Liver (tissue), 3 donors: Measurements from ENCODE around the gene LRRC46.

Experiments used
- TAF1 ChIP-seq: conservative IDR thresholded peaks from 2 replicates; pipeline ENCODE4 v1.6.1; 2016; ENCODE audit warnings: antibody characterized with exemption, mild to moderate bottlenecking
- TF ChIP-seq, protein P1 (sequence below): fragments of 150-350 bp; IDR thresholded peaks from 2 replicates; pipeline ENCODE4 v1.5.1; 2017; ENCODE audit warnings: improper control_type of control experiment, low read depth, low read length; ENCODE audit not compliant: missing input control
- donor health status: healthy.
- donor health status: healthy.

DNA sequence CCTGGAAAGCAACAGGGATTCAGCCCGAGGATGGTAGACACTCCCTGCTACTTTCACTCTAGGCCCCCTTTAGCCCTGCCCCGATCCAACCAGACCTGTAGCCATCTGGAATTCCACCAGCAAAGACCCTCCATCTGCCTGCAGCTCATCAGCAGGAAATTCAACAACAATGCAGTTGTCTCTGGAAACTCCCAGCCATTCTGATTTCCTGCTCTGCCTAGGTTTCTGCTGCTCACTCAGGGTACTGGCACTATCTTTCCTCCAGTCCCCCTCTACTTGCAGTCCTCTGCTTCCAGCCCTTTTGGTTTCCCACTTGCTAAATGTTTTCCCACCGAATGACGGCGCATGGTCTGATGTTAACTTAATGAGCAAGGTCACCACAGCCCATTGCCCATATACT is 22.1 kb downstream of the LRRC46 start:
- no peak for TF ChIP-seq TAF1
- TF ChIP-seq, protein P1, sequence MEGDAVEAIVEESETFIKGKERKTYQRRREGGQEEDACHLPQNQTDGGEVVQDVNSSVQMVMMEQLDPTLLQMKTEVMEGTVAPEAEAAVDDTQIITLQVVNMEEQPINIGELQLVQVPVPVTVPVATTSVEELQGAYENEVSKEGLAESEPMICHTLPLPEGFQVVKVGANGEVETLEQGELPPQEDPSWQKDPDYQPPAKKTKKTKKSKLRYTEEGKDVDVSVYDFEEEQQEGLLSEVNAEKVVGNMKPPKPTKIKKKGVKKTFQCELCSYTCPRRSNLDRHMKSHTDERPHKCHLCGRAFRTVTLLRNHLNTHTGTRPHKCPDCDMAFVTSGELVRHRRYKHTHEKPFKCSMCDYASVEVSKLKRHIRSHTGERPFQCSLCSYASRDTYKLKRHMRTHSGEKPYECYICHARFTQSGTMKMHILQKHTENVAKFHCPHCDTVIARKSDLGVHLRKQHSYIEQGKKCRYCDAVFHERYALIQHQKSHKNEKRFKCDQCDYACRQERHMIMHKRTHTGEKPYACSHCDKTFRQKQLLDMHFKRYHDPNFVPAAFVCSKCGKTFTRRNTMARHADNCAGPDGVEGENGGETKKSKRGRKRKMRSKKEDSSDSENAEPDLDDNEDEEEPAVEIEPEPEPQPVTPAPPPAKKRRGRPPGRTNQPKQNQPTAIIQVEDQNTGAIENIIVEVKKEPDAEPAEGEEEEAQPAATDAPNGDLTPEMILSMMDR, result no peak
